Measurements from ENCODE around the gene NRXN3. TPM values are rescaled to one million over a fixed set of nuclear protein-coding genes. Genes with fewer than 3 reads are reported as not detected.
"Not testable (repeated sequence)": the region's sequence is repeated elsewhere in the genome, so short reads cannot be mapped to it uniquely, and the experiment has no call there.

The NRXN3 gene
- polyA plus RNA-seq, 1 donor from 2014 or later, result 110 TPM

- Histone ChIP-seq H3F3A (ENCODE audit: insufficient read depth, low read length, poor library complexity, severe bottlenecking) (no peaks in the 10 kb centered on the region), H3K36me3 (ENCODE audit: insufficient read depth, low read length) (no peaks in the 10 kb centered on the region), H2AFZ (ENCODE audit: low read depth, low read length) (no peak overlapping the region), H3K9ac (ENCODE audit: low read length) (no peak overlapping the region), H3K4me3 (ENCODE audit: low read length) (no peak overlapping the region), H3K27me3 (ENCODE audit: insufficient read depth, low read depth, low read length) (no peaks in the 10 kb centered on the region), H3K79me2 (replicated peaks; ENCODE audit: insufficient read depth, low read length) (no peaks in the 10 kb centered on the region), H3K27ac (ENCODE audit: low read length) (no peak overlapping the region), H3K9me2 (ENCODE audit: insufficient read depth, low read length) (no peaks in the 10 kb centered on the region), H4K20me1 (ENCODE audit: insufficient read depth) (no peaks in the 10 kb centered on the region), H3K4me2 (ENCODE audit: low read length) (no peak overlapping the region), H3K9me3 (ENCODE audit: low read length) (no peaks in the 10 kb centered on the region)
- TF ChIP-seq, protein P1, sequence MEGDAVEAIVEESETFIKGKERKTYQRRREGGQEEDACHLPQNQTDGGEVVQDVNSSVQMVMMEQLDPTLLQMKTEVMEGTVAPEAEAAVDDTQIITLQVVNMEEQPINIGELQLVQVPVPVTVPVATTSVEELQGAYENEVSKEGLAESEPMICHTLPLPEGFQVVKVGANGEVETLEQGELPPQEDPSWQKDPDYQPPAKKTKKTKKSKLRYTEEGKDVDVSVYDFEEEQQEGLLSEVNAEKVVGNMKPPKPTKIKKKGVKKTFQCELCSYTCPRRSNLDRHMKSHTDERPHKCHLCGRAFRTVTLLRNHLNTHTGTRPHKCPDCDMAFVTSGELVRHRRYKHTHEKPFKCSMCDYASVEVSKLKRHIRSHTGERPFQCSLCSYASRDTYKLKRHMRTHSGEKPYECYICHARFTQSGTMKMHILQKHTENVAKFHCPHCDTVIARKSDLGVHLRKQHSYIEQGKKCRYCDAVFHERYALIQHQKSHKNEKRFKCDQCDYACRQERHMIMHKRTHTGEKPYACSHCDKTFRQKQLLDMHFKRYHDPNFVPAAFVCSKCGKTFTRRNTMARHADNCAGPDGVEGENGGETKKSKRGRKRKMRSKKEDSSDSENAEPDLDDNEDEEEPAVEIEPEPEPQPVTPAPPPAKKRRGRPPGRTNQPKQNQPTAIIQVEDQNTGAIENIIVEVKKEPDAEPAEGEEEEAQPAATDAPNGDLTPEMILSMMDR (IDR thresholded peaks at IDR 0.05; ENCODE audit: poor library complexity, severe bottlenecking), result no peak
These were observed 316.4 kb downstream of the NRXN3 start for GRCh38 chr14:78486621-78487020.

DNA sequence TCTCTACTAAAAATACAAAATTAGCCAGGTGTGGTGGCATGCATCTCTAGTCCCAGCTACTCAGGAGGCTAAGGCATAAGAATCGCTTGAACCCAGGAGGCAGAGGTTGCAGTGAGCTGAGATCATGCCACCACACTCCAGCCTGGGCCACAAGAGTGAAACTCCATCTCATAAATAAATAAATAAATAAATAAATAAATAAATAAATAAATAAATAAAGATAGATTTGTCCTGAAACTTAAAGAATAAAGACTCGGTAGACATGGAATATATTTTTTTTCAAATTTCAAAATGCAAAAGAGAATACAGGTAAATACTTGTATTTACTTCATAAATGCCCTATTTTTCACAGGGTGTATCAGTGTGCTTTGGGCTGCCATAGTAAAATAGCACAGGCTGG lies 317.4 kb downstream of the NRXN3 start:
- H2AFZ ChIP-seq (ENCODE audit: low read depth, low read length); H3K9me3 ChIP-seq (ENCODE audit: low read length); H3K79me2 ChIP-seq (replicated peaks; ENCODE audit: insufficient read depth, low read length); H3K27ac ChIP-seq (ENCODE audit: low read length); H3K9ac ChIP-seq (ENCODE audit: low read length); H3K27me3 ChIP-seq (ENCODE audit: insufficient read depth, low read depth, low read length); H3K36me3 ChIP-seq (ENCODE audit: insufficient read depth, low read length); H3F3A ChIP-seq (ENCODE audit: insufficient read depth, low read length, poor library complexity, severe bottlenecking); H3K9me2 ChIP-seq (ENCODE audit: insufficient read depth, low read length); H3K4me3 ChIP-seq (ENCODE audit: low read length); H4K20me1 ChIP-seq (ENCODE audit: insufficient read depth); H3K4me2 ChIP-seq (ENCODE audit: low read length): not testable (repeated sequence)

DNA sequence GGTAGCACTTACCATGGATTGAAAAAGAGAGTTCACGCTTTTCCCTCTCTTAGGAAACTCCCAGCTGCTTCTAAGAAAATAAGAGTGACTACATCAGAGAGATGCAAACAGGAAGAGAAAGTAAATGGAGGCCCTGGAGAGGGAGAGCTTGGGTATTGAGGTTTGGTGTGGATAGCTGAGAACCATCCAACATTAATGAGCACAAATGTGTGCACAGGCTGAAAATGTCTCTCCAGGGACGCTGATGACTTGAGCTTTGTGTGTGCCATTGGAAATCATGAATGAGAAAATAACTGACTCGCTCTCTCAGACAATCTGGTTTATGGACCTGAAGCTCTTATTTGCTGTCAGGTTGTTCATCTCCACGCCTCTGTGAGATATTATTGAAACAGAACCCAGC lies 318.8 kb downstream of the NRXN3 start:
- no peak overlapping the region for H3K4me2 ChIP-seq (ENCODE audit: low read length)
- no peaks in the 10 kb centered on the region for H3K9me3 ChIP-seq (ENCODE audit: low read length)
- H3F3A ChIP-seq (ENCODE audit: insufficient read depth, low read length, poor library complexity, severe bottlenecking), result no peaks in the 10 kb centered on the region
- no peak for TF ChIP-seq EP300 (conservative IDR thresholded peaks at IDR 0.05; ENCODE audit: poor library complexity, severe bottlenecking)
- TF ChIP-seq, protein P1 (IDR thresholded peaks at IDR 0.05; ENCODE audit: poor library complexity, severe bottlenecking), result no peak
- H3K9me2 ChIP-seq (ENCODE audit: insufficient read depth, low read length), result no peaks in the 10 kb centered on the region
- H3K27ac ChIP-seq (ENCODE audit: low read length), result no peak overlapping the region
- H3K4me3 ChIP-seq (ENCODE audit: low read length), result no peak overlapping the region
- H3K36me3 ChIP-seq (ENCODE audit: insufficient read depth, low read length), result no peaks in the 10 kb centered on the region
- H4K20me1 ChIP-seq (ENCODE audit: insufficient read depth), result no peaks in the 10 kb centered on the region
- H2AFZ ChIP-seq (ENCODE audit: low read depth, low read length), result no peak overlapping the region
- no peaks in the 10 kb centered on the region for H3K27me3 ChIP-seq (ENCODE audit: insufficient read depth, low read depth, low read length)
- no peaks in the 10 kb centered on the region for H3K79me2 ChIP-seq (replicated peaks; ENCODE audit: insufficient read depth, low read length)
- H3K9ac ChIP-seq (ENCODE audit: low read length), result no peak overlapping the region

- H3K9ac ChIP-seq (ENCODE audit: low read length), result peak overlapping the region; percentile 27
- H3K36me3 ChIP-seq (ENCODE audit: insufficient read depth, low read length), result no peaks in the 10 kb centered on the region
- no peaks in the 10 kb centered on the region for H3K9me3 ChIP-seq (ENCODE audit: low read length)
- H3K27me3 ChIP-seq (ENCODE audit: insufficient read depth, low read depth, low read length), result no peaks in the 10 kb centered on the region
- H3F3A ChIP-seq (ENCODE audit: insufficient read depth, low read length, poor library complexity, severe bottlenecking), result no peaks in the 10 kb centered on the region
- no peaks in the 10 kb centered on the region for H3K9me2 ChIP-seq (ENCODE audit: insufficient read depth, low read length)
- no peak overlapping the region for H3K4me3 ChIP-seq (ENCODE audit: low read length)
- H3K79me2 ChIP-seq (replicated peaks; ENCODE audit: insufficient read depth, low read length), result no peaks in the 10 kb centered on the region
- no peaks in the 10 kb centered on the region for H4K20me1 ChIP-seq (ENCODE audit: insufficient read depth)
- H2AFZ ChIP-seq (ENCODE audit: low read depth, low read length), result no peak overlapping the region
- peak overlapping the region; percentile 53 for H3K27ac ChIP-seq (ENCODE audit: low read length)
- H3K4me2 ChIP-seq (ENCODE audit: low read length), result no peak overlapping the region
- TF ChIP-seq RAD21 (conservative IDR thresholded peaks at IDR 0.05) (no peak), TAF1 (IDR thresholded peaks at IDR 0.05; ENCODE audit: low read depth) (no peak), EZH2 (IDR thresholded peaks at IDR 0.05; ENCODE audit: borderline replicate concordance, insufficient read depth, low read length, poor library complexity, severe bottlenecking) (no peak), SMC3 (conservative IDR thresholded peaks at IDR 0.05; ENCODE audit: poor library complexity) (no peak), MXI1 (conservative IDR thresholded peaks at IDR 0.05; ENCODE audit: poor library complexity, severe bottlenecking) (no peak), REST (IDR thresholded peaks at IDR 0.05; ENCODE audit: borderline replicate concordance) (no peak), POLR2AphosphoS5 (IDR thresholded peaks at IDR 0.05) (no peak), EP300 (conservative IDR thresholded peaks at IDR 0.05; ENCODE audit: poor library complexity, severe bottlenecking) (no peak)
- TF ChIP-seq, protein P1 (IDR thresholded peaks at IDR 0.05; ENCODE audit: poor library complexity, severe bottlenecking), result no peak
These were observed 320.9 kb downstream of the NRXN3 start for GRCh38 chr14:78491048-78491447.
